GM12878 (cell line): ENCODE measurements around the gene KCNQ1OT1.

ENCODE experiments used
- ATF2 ChIP-seq: IDR thresholded peaks from 2 replicates; pipeline ENCODE4 v1.6.1; 2012; ENCODE audit warnings: low read length, inconsistent platforms
- CTCF ChIP-seq, 3 experiments: IDR thresholded peaks in 2 of 3; conservative IDR thresholded peaks in 1 of 3; 2 replicates each; pipeline ENCODE4 v1.5.1; 2011; ENCODE audit warnings: low read depth in 3 of 3, low read length in 3 of 3, mild to moderate bottlenecking in 3 of 3, control low read depth in 2 of 3, moderate library complexity in 2 of 3, inconsistent platforms in 1 of 3, mixed read lengths in 1 of 3; ENCODE audit not compliant: control insufficient read depth in 2 of 3, insufficient read depth in 1 of 3; ENCODE audit errors: extremely low read depth in 1 of 3
- EP300 ChIP-seq, 2 experiments: fragments of 150-350 bp in 1 of 2; IDR thresholded peaks; 2 replicates each; pipeline ENCODE4 v1.6.1; 2011 to 2012; ENCODE audit warnings: low read depth in 2 of 2, low read length in 2 of 2, borderline replicate concordance in 1 of 2, improper control_type of control experiment in 1 of 2, inconsistent platforms in 1 of 2; ENCODE audit not compliant: control insufficient read depth in 1 of 2
- ESRRA ChIP-seq: IDR thresholded peaks from 2 replicates; pipeline ENCODE4 v1.6.1; 2012; ENCODE audit warnings: mild to moderate bottlenecking, low read length, improper control_type of control experiment
- ETV6 ChIP-seq, 2 experiments: fragments of 450-650 bp in 1 of 2; IDR thresholded peaks in 1 of 2; conservative IDR thresholded peaks in 1 of 2; 2 replicates each; pipeline ENCODE4 v1.6.1; 2014; ENCODE audit warnings: antibody characterized with exemption in 1 of 2, borderline replicate concordance in 1 of 2, low read depth in 1 of 2, mild to moderate bottlenecking in 1 of 2, moderate library complexity in 1 of 2
- RELA ChIP-seq: fragments of 450-650 bp; IDR thresholded peaks from 2 replicates; pipeline ENCODE4 v1.8.0; 2014; ENCODE audit warnings: borderline replicate concordance; ENCODE audit not compliant: partially characterized antibody
- STAT3 ChIP-seq: IDR thresholded peaks from 2 replicates; pipeline ENCODE4 v1.6.1; 2011; ENCODE audit warnings: low read depth, low read length, improper control_type of control experiment
- YY1 ChIP-seq: IDR thresholded peaks from 2 replicates; pipeline ENCODE4 v1.6.1; 2011; ENCODE audit warnings: low read depth, mild to moderate bottlenecking, low read length
- ZBTB11 ChIP-seq: fragments of 450-650 bp; formaldehyde crosslinking; IDR thresholded peaks from 2 replicates; pipeline ENCODE4 v1.5.0; 2022; ENCODE audit warnings: mild to moderate bottlenecking, missing genetic modification characterization
- ZSCAN29 ChIP-seq: fragments of 450-650 bp; IDR thresholded peaks from 2 replicates; pipeline ENCODE4 v1.6.1; 2017; ENCODE audit warnings: mild to moderate bottlenecking, moderate library complexity

- TF ChIP-seq RELA (no peak), CTCF (IDR thresholded peaks at IDR 0.05 in 2 of 3, conservative IDR thresholded peaks at IDR 0.05 in 1 of 3; ENCODE audit: control insufficient read depth in 2 of 3, extremely low read depth in 1 of 3, insufficient read depth in 1 of 3, low read depth in 3 of 3, low read length in 3 of 3) (no peak), YY1 (no peak), ETV6 (conservative IDR thresholded peaks at IDR 0.05 in 1 of 2, IDR thresholded peaks at IDR 0.05 in 1 of 2; ENCODE audit: borderline replicate concordance in 1 of 2, low read depth in 1 of 2) (no peak), ZSCAN29 (no peak), EP300 (IDR thresholded peaks at IDR 0.05; ENCODE audit: borderline replicate concordance in 1 of 2, control insufficient read depth in 1 of 2, low read depth in 2 of 2, low read length in 2 of 2) (no peak), ZBTB11 (CRISPR knock-in tag) (no peak), STAT3 (no peak), ESRRA (no peak), ATF2 (no peak)
These were observed 4.6 kb upstream of the KCNQ1OT1 start for GRCh38 chr11:2704356-2704755.
